GM12878 (cell line): ENCODE results near the gene HOXA1. TPM values are rescaled to one million over a fixed set of nuclear protein-coding genes. Genes with fewer than 3 reads are reported as not detected.

Experiments used
- ATAC-seq: fragments of 200-7000 bp; cut with Tn5 transposase; 3 replicates; pipeline ENCODE4 v1.9.1; 2020; ENCODE audit warnings: mild to moderate bottlenecking, moderate library complexity
- BruUV-seq: library from RNA; stranded (reverse); fragments of 400-500 nt; replicated peaks from 2 replicates; lab custom pipeline; 2021; lab: Mats Ljungman, UMichigan
- CTCF ChIA-PET: fragments of 300-600 bp; sonication (Branson Sonifier 250); formaldehyde crosslinking; extraction: SDS; loops from one replicate; lab custom pipeline; 2021; ENCODE audit warnings: inconsistent platforms; lab: Yijun Ruan, JAX
- POLR2A ChIA-PET: fragments of 350-600 bp; formaldehyde crosslinking; extraction: SDS; loops from one replicate; lab custom pipeline; 2021; ENCODE audit warnings: inconsistent platforms; lab: Charles Lee
- RAD21 ChIA-PET: fragments of 300-600 bp; sonication (Branson Sonifier 250); formaldehyde crosslinking; loops from one replicate; lab custom pipeline; 2023; ENCODE audit warnings: antibody characterized with exemption; ENCODE audit not compliant: unreplicated experiment; lab: Charles Lee
- SMC1A ChIA-PET: fragments of 300-600 bp; sonication (Branson Sonifier 250); formaldehyde crosslinking; loops from one replicate; lab custom pipeline; 2023; ENCODE audit not compliant: unreplicated experiment, uncharacterized antibody; lab: Charles Lee
- DNase-seq: peaks from one replicate; pipeline ENCODE4 v3.0.0-alpha.2; 2011; ENCODE audit warnings: low read depth, low spot score
- FAIRE-seq: peaks from 3 replicates; lab custom pipeline; 2011; peaks lifted over from hg19 to GRCh38; lab: Jason Lieb, UNC
- H2AFZ ChIP-seq: 2 replicates; pipeline ENCODE4 v1.6.0; 2011; ENCODE audit warnings: low read depth, low read length, control low read depth; ENCODE audit not compliant: control insufficient read depth
- H3K27ac ChIP-seq: 2 replicates; pipeline ENCODE4 v1.5.1; 2011; ENCODE audit warnings: control low read depth; ENCODE audit not compliant: control insufficient read depth, insufficient read depth
- H3K27me3 ChIP-seq, 2 experiments: replicated peaks in 1 of 2; 2 replicates each; pipeline versions ENCODE4 v1.6.0 to v1.6.1; 2011; ENCODE audit warnings: low read length in 1 of 2; ENCODE audit not compliant: control insufficient read depth in 2 of 2, insufficient read depth in 2 of 2
- H3K36me3 ChIP-seq, 2 experiments: 2 replicates each; pipeline ENCODE4 v1.5.1; 2011; ENCODE audit warnings: low read length in 1 of 2; ENCODE audit not compliant: control insufficient read depth in 2 of 2, insufficient read depth in 2 of 2
- H3K4me1 ChIP-seq: 2 replicates; pipeline ENCODE4 v1.6.1; 2011; ENCODE audit warnings: mild to moderate bottlenecking, low read length, moderate library complexity, mixed read lengths; ENCODE audit not compliant: control insufficient read depth, insufficient read depth
- H3K4me2 ChIP-seq: 2 replicates; pipeline ENCODE4 v1.6.0; 2011; ENCODE audit warnings: control low read depth; ENCODE audit not compliant: control insufficient read depth, insufficient read depth
- H3K4me3 ChIP-seq: fragments of 200-600 bp; sonication (generic); 2 replicates; pipeline ENCODE4 v1.5.1; 2016
- H3K79me2 ChIP-seq: 2 replicates; pipeline ENCODE4 v1.6.0; 2011; ENCODE audit warnings: low read length; ENCODE audit not compliant: control insufficient read depth, insufficient read depth
- H3K9ac ChIP-seq: 2 replicates; pipeline ENCODE4 v1.8.0; 2011; ENCODE audit warnings: low read length, control low read depth, mixed read lengths; ENCODE audit not compliant: control insufficient read depth, insufficient read depth
- H3K9me3 ChIP-seq: replicated peaks from 3 replicates; pipeline ENCODE4 v1.5.1; 2011; ENCODE audit warnings: mild to moderate bottlenecking, low read length; ENCODE audit not compliant: control insufficient read depth, insufficient read depth
- H4K20me1 ChIP-seq: 2 replicates; pipeline ENCODE4 v1.6.0; 2011; ENCODE audit not compliant: control insufficient read depth, insufficient read depth
- BRCA1 ChIP-seq: IDR thresholded peaks from 2 replicates; pipeline ENCODE4 v1.6.1; 2011; ENCODE audit warnings: low read depth, low read length, improper control_type of control experiment
- CBX5 ChIP-seq: sonication (generic); IDR thresholded peaks from 2 replicates; pipeline ENCODE4 v1.6.1; 2016; ENCODE audit warnings: low read depth, moderate library complexity, mild to moderate bottlenecking, inconsistent platforms
- HDGF ChIP-seq: fragments of 450-650 bp; IDR thresholded peaks from 2 replicates; pipeline ENCODE4 v1.6.1; 2016; ENCODE audit warnings: antibody characterized with exemption
- MEF2B ChIP-seq: fragments of 450-650 bp; IDR thresholded peaks from 2 replicates; pipeline ENCODE4 v1.6.1; 2018; ENCODE audit warnings: mild to moderate bottlenecking, moderate library complexity; ENCODE audit not compliant: partially characterized antibody, poor library complexity, severe bottlenecking
- NFXL1 ChIP-seq: fragments of 450-650 bp; IDR thresholded peaks from 2 replicates; pipeline ENCODE4 v1.6.1; 2017; ENCODE audit warnings: antibody characterized with exemption, mild to moderate bottlenecking, borderline replicate concordance
- NFYA ChIP-seq: IDR thresholded peaks from 2 replicates; pipeline ENCODE4 v1.6.1; 2011; ENCODE audit warnings: low read depth, mild to moderate bottlenecking, low read length, improper control_type of control experiment, borderline replicate concordance
- POLR2AphosphoS5 ChIP-seq: IDR thresholded peaks from 2 replicates; pipeline ENCODE4 v1.6.1; 2011; ENCODE audit warnings: mild to moderate bottlenecking, low read length, inconsistent platforms
- YY1 ChIP-seq: IDR thresholded peaks from 2 replicates; pipeline ENCODE4 v1.6.1; 2011; ENCODE audit warnings: low read depth, mild to moderate bottlenecking, low read length
- WGBS: methylation state at CpG from one replicate; pipeline ENCODE4 v1.1.6; 2016; ENCODE audit warnings: low lambda C conversion rate; ENCODE audit not compliant: insufficient replicate concordance, insufficient coverage; ENCODE audit errors: missing lambda C conversion rate; 5-methylcytosine and 5-hydroxymethylcytosine counted together
- in situ Hi-C: fragments of 300-500 bp; cut with MboI; formaldehyde crosslinking; loops from 9 replicates; pipeline ENCODE4 v1.14.3; 2018; ENCODE audit warnings: mixed read lengths
- intact Hi-C: fragments of 100-400 bp; cut with micrococcal nuclease; formaldehyde crosslinking; loops from one replicate; pipeline ENCODE4 v1.14.2; 2022; ENCODE audit not compliant: unreplicated experiment
- polyA plus RNA-seq, 11 experiments: library from polyadenylated mRNA; depleted of rRNA in 4 of 11; unstranded in 6 of 11; stranded (reverse) in 5 of 11; fragments of >200 nt; fragmentation: Nextera tagmentation in 4 of 11; fragmentation: Illumina TruSeq in 1 of 11; extraction: Ambion mirVana in 4 of 11; extraction: Trizol in 1 of 11; gene quantifications; 1 replicate in 1 of 11; 2 replicates in 10 of 11; pipeline versions ENCODE4 v1.2.1 to v1.2.3, GENCODE V29; 2011 to 2016; ENCODE audit warnings: inconsistent platforms in 2 of 11, missing spikeins in 2 of 11, low read depth in 1 of 11
- total RNA-seq, 4 experiments: library from RNA; depleted of rRNA in 3 of 4; stranded (reverse); fragments of >200 nt in 3 of 4; fragmentation: Illumina TruSeq in 1 of 4; extraction: Trizol in 1 of 4; gene quantifications; 2 replicates each; pipeline versions ENCODE4 v1.2.1 to v1.2.3, GENCODE V29; 2013 to 2021
- TF ChIP-seq, protein P1 (sequence below): fragments of 150-350 bp; IDR thresholded peaks from 2 replicates; pipeline ENCODE4 v1.6.1; 2016; ENCODE audit warnings: low read depth, low read length
- TF ChIP-seq, protein P2 (sequence below): IDR thresholded peaks from 2 replicates; pipeline ENCODE4 v1.6.1; 2012; ENCODE audit warnings: mild to moderate bottlenecking, low read depth, low read length
- TF ChIP-seq, protein P3 (sequence below): IDR thresholded peaks from 2 replicates; pipeline ENCODE4 v1.6.1; 2012; ENCODE audit warnings: low read length, inconsistent platforms
- TF ChIP-seq, protein P4 (sequence below): fragments of 450-650 bp; IDR thresholded peaks from 2 replicates; pipeline ENCODE4 v1.6.1; 2017; ENCODE audit warnings: antibody characterized with exemption, mild to moderate bottlenecking, moderate library complexity

The HOXA1 gene
- total and polyA plus RNA-seq, 10 of the 15 experiments (the other 5 are each of a cell fraction or from before 2014, with no cell fraction given), result 0.06 to 1.7 (median 0.18) TPM; not detected in 3

DNA sequence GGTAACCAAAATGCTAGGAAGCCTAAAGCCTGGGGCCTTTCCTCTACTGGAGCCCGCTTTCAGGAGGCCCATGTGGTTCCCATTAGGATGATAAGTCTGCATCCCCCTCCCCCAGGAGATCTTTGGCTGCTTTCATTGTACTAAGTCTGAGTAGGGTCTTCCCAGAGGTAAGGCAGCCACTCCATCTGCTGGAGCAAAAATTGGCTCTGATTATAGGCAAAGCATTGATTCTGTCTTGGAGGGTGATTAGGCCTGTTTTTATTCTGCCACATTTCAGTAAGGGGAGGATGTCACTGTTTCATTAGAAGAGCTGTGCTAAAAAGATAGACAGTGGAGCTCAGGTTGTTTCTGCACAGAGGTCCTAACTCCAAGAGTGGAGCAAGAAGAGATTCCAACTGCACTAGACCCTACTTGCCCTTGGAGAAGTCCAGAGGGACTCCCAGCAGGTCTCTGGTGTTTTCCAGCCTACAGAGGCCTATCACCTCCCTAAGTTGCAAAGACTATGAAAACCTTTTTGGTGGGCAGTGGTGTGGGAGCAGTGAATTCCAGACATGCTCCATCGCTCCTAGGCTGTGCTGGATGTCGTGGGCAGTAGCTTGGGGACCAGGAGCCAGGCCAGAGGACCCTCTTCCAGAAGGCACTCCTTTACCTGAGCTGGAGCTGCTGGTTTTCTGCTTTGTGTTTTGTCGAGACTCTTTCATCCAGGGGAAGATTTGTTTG, 13.8 kb upstream of the HOXA1 start:
- BruUV-seq, result no TSS peak
- no peaks in the 10 kb centered on the region for H4K20me1 ChIP-seq
- ATAC-seq (no peak), DNase-seq (no peak), FAIRE-seq (no peak)
- ChIA-PET CTCF (no interaction called here), RAD21 (no interaction called here), POLR2A (interaction anchor here (0.5 kb wide), 1 partner anchor 31 kb away, joined by 4 read pairs; no protein-coding TSS in a partner anchor), SMC1A (interaction anchor here (0.6 kb wide), 1 partner anchor 13 kb away, joined by 3 read pairs; no protein-coding TSS in a partner anchor)
- no peak overlapping the region for H3K4me2 ChIP-seq
- no peak overlapping the region for H3K27ac ChIP-seq
- no peak overlapping the region for H3K4me3 ChIP-seq
- WGBS, result 33% methylated on average over 4 of the region's 4 CpGs
- intact Hi-C loops (no loop called here), in situ Hi-C loops (no loop called here)
- no peak overlapping the region for H3K9ac ChIP-seq
- no peaks in the 10 kb centered on the region; a peak in 2 of 4 replicates for H3K27me3 ChIP-seq
- H3K79me2 ChIP-seq, result no peaks in the 10 kb centered on the region
- no peaks in the 10 kb centered on the region for H3K4me1 ChIP-seq
- H2AFZ ChIP-seq, result no peak overlapping the region
- no peaks in the 10 kb centered on the region; the same call in 2 of the 3 replicates for H3K9me3 ChIP-seq
- H3K36me3 ChIP-seq, result no peaks in the 10 kb centered on the region
- TF ChIP-seq MEF2B, result no peak
- no peak for TF ChIP-seq NFXL1
- TF ChIP-seq NFYA, result no peak
- TF ChIP-seq HDGF, result no peak
- TF ChIP-seq, protein P1, sequence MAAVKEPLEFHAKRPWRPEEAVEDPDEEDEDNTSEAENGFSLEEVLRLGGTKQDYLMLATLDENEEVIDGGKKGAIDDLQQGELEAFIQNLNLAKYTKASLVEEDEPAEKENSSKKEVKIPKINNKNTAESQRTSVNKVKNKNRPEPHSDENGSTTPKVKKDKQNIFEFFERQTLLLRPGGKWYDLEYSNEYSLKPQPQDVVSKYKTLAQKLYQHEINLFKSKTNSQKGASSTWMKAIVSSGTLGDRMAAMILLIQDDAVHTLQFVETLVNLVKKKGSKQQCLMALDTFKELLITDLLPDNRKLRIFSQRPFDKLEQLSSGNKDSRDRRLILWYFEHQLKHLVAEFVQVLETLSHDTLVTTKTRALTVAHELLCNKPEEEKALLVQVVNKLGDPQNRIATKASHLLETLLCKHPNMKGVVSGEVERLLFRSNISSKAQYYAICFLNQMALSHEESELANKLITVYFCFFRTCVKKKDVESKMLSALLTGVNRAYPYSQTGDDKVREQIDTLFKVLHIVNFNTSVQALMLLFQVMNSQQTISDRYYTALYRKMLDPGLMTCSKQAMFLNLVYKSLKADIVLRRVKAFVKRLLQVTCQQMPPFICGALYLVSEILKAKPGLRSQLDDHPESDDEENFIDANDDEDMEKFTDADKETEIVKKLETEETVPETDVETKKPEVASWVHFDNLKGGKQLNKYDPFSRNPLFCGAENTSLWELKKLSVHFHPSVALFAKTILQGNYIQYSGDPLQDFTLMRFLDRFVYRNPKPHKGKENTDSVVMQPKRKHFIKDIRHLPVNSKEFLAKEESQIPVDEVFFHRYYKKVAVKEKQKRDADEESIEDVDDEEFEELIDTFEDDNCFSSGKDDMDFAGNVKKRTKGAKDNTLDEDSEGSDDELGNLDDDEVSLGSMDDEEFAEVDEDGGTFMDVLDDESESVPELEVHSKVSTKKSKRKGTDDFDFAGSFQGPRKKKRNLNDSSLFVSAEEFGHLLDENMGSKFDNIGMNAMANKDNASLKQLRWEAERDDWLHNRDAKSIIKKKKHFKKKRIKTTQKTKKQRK, result no peak
- TF ChIP-seq POLR2AphosphoS5, result no peak
- no peak for TF ChIP-seq CBX5
- TF ChIP-seq, protein P2, sequence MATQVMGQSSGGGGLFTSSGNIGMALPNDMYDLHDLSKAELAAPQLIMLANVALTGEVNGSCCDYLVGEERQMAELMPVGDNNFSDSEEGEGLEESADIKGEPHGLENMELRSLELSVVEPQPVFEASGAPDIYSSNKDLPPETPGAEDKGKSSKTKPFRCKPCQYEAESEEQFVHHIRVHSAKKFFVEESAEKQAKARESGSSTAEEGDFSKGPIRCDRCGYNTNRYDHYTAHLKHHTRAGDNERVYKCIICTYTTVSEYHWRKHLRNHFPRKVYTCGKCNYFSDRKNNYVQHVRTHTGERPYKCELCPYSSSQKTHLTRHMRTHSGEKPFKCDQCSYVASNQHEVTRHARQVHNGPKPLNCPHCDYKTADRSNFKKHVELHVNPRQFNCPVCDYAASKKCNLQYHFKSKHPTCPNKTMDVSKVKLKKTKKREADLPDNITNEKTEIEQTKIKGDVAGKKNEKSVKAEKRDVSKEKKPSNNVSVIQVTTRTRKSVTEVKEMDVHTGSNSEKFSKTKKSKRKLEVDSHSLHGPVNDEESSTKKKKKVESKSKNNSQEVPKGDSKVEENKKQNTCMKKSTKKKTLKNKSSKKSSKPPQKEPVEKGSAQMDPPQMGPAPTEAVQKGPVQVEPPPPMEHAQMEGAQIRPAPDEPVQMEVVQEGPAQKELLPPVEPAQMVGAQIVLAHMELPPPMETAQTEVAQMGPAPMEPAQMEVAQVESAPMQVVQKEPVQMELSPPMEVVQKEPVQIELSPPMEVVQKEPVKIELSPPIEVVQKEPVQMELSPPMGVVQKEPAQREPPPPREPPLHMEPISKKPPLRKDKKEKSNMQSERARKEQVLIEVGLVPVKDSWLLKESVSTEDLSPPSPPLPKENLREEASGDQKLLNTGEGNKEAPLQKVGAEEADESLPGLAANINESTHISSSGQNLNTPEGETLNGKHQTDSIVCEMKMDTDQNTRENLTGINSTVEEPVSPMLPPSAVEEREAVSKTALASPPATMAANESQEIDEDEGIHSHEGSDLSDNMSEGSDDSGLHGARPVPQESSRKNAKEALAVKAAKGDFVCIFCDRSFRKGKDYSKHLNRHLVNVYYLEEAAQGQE, result no peak
- TF ChIP-seq YY1, result no peak
- TF ChIP-seq, protein P3, sequence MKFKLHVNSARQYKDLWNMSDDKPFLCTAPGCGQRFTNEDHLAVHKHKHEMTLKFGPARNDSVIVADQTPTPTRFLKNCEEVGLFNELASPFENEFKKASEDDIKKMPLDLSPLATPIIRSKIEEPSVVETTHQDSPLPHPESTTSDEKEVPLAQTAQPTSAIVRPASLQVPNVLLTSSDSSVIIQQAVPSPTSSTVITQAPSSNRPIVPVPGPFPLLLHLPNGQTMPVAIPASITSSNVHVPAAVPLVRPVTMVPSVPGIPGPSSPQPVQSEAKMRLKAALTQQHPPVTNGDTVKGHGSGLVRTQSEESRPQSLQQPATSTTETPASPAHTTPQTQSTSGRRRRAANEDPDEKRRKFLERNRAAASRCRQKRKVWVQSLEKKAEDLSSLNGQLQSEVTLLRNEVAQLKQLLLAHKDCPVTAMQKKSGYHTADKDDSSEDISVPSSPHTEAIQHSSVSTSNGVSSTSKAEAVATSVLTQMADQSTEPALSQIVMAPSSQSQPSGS, result no peak
- TF ChIP-seq, protein P4, sequence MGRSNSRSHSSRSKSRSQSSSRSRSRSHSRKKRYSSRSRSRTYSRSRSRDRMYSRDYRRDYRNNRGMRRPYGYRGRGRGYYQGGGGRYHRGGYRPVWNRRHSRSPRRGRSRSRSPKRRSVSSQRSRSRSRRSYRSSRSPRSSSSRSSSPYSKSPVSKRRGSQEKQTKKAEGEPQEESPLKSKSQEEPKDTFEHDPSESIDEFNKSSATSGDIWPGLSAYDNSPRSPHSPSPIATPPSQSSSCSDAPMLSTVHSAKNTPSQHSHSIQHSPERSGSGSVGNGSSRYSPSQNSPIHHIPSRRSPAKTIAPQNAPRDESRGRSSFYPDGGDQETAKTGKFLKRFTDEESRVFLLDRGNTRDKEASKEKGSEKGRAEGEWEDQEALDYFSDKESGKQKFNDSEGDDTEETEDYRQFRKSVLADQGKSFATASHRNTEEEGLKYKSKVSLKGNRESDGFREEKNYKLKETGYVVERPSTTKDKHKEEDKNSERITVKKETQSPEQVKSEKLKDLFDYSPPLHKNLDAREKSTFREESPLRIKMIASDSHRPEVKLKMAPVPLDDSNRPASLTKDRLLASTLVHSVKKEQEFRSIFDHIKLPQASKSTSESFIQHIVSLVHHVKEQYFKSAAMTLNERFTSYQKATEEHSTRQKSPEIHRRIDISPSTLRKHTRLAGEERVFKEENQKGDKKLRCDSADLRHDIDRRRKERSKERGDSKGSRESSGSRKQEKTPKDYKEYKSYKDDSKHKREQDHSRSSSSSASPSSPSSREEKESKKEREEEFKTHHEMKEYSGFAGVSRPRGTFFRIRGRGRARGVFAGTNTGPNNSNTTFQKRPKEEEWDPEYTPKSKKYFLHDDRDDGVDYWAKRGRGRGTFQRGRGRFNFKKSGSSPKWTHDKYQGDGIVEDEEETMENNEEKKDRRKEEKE, result no peak
- TF ChIP-seq BRCA1, result no peak
